Measurements from ENCODE around the gene NEAT1. TPM values are rescaled to one million over a fixed set of nuclear protein-coding genes. Genes with fewer than 3 reads are reported as not detected.

NEAT1 gene
- total and polyA plus RNA-seq, 9 of the 15 experiments (the other 6 are each of a cell fraction or from before 2014, with no cell fraction given), result 20.1 to 389 (median 62.8) TPM

- TF ChIP-seq PRDM10 (IDR thresholded peaks at IDR 0.05; ENCODE audit: partially characterized antibody) (peak; percentile 43), ZNF77 (CRISPR knock-in tag; IDR thresholded peaks at IDR 0.05) (no peak), HIVEP1 (CRISPR knock-in tag; IDR thresholded peaks at IDR 0.05) (peak; percentile 80), FIP1L1 (IDR thresholded peaks at IDR 0.05; ENCODE audit: low read depth, low read length, poor library complexity, severe bottlenecking) (peak; percentile 86), PYGO2 (tag; IDR thresholded peaks at IDR 0.05) (no peak), RCOR1 (IDR thresholded peaks at IDR 0.05; ENCODE audit: borderline replicate concordance in 1 of 2, low read depth in 2 of 2, low read length in 2 of 2) (peak in 1 of 2 experiments; percentile 83; a peak in 2 of 4 replicates), RAD51 (IDR thresholded peaks at IDR 0.05; ENCODE audit: borderline replicate concordance, low read depth) (no peak; the same call in 1 of the 2 replicates), SLC30A9 (CRISPR knock-in tag; IDR thresholded peaks at IDR 0.05) (no peak), ZFX (CRISPR knock-in tag; IDR thresholded peaks at IDR 0.05) (peak; percentile 98), ZFP36 (IDR thresholded peaks at IDR 0.05; ENCODE audit: low read depth, low read length, partially characterized antibody) (no peak), BRD4 (IDR thresholded peaks at IDR 0.05) (no peak)
- TF ChIP-seq, protein P1, sequence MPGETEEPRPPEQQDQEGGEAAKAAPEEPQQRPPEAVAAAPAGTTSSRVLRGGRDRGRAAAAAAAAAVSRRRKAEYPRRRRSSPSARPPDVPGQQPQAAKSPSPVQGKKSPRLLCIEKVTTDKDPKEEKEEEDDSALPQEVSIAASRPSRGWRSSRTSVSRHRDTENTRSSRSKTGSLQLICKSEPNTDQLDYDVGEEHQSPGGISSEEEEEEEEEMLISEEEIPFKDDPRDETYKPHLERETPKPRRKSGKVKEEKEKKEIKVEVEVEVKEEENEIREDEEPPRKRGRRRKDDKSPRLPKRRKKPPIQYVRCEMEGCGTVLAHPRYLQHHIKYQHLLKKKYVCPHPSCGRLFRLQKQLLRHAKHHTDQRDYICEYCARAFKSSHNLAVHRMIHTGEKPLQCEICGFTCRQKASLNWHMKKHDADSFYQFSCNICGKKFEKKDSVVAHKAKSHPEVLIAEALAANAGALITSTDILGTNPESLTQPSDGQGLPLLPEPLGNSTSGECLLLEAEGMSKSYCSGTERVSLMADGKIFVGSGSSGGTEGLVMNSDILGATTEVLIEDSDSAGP (CRISPR knock-in tag; IDR thresholded peaks at IDR 0.05), result no peak
- TF ChIP-seq, protein P2, sequence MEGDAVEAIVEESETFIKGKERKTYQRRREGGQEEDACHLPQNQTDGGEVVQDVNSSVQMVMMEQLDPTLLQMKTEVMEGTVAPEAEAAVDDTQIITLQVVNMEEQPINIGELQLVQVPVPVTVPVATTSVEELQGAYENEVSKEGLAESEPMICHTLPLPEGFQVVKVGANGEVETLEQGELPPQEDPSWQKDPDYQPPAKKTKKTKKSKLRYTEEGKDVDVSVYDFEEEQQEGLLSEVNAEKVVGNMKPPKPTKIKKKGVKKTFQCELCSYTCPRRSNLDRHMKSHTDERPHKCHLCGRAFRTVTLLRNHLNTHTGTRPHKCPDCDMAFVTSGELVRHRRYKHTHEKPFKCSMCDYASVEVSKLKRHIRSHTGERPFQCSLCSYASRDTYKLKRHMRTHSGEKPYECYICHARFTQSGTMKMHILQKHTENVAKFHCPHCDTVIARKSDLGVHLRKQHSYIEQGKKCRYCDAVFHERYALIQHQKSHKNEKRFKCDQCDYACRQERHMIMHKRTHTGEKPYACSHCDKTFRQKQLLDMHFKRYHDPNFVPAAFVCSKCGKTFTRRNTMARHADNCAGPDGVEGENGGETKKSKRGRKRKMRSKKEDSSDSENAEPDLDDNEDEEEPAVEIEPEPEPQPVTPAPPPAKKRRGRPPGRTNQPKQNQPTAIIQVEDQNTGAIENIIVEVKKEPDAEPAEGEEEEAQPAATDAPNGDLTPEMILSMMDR (IDR thresholded peaks at IDR 0.05 in 2 of 3, conservative IDR thresholded peaks at IDR 0.05 in 1 of 3; ENCODE audit: insufficient read depth in 2 of 3, low read depth in 1 of 3, low read length in 3 of 3), result peak; percentile 84 to 92 (median 91)
These were observed 40.4 kb upstream of the NEAT1 start, which contains the start of gene SLC25A45 (continued) for GRCh38 chr11:65382033-65382803.

Data from K562 (cell line).